HepG2 (cell line): ENCODE measurements around the gene ILKAP. TPM values are rescaled to one million over a fixed set of nuclear protein-coding genes. Genes with fewer than 3 reads are reported as not detected.

ENCODE experiments used
- ADNP ChIP-seq: sonication (generic); formaldehyde crosslinking; IDR thresholded peaks from 2 replicates; pipeline ENCODE4 v1.4.0; 2020; ENCODE audit warnings: missing genetic modification reagents
- ATRX ChIP-seq: sonication (generic); formaldehyde crosslinking; IDR thresholded peaks from 2 replicates; pipeline ENCODE4 v1.4.0; 2020; ENCODE audit warnings: missing genetic modification reagents, borderline replicate concordance
- BRD4 ChIP-seq: sonication (generic); formaldehyde crosslinking; IDR thresholded peaks from 2 replicates; pipeline ENCODE4 v1.4.0; 2020; ENCODE audit warnings: missing genetic modification reagents
- FOXP1 ChIP-seq, 2 experiments: fragments of 450-650 bp in 1 of 2; IDR thresholded peaks; 2 replicates each; pipeline ENCODE4 v1.6.1; 2017 to 2018; ENCODE audit warnings: antibody characterized with exemption in 1 of 2
- NCOA2 ChIP-seq: sonication (generic); formaldehyde crosslinking; IDR thresholded peaks from 2 replicates; pipeline ENCODE4 v1.8.0; 2022; ENCODE audit warnings: inconsistent platforms
- NRL ChIP-seq: sonication (generic); formaldehyde crosslinking; IDR thresholded peaks from 2 replicates; pipeline ENCODE4 v1.5.0; 2020; ENCODE audit warnings: missing genetic modification reagents, mild to moderate bottlenecking, moderate library complexity, borderline replicate concordance
- PAF1 ChIP-seq: IDR thresholded peaks from 2 replicates; pipeline ENCODE4 v1.6.1; 2016; ENCODE audit warnings: missing genetic modification reagents, missing compliant biosample characterization
- PHF20 ChIP-seq: sonication (generic); formaldehyde crosslinking; IDR thresholded peaks from 2 replicates; pipeline ENCODE4 v1.5.0; 2020; ENCODE audit warnings: mild to moderate bottlenecking, missing genetic modification reagents
- POGZ ChIP-seq: sonication (generic); formaldehyde crosslinking; IDR thresholded peaks from 2 replicates; pipeline ENCODE4 v1.4.0; 2020; ENCODE audit warnings: mild to moderate bottlenecking, missing genetic modification reagents
- PREB ChIP-seq: sonication (generic); formaldehyde crosslinking; IDR thresholded peaks from 2 replicates; pipeline ENCODE4 v1.4.0; 2020; ENCODE audit warnings: missing genetic modification reagents
- RBM22 ChIP-seq: fragments of 200-400 bp; formaldehyde crosslinking; optimal IDR thresholded peaks from 2 replicates; pipeline ENCODE3; 2017; ENCODE audit warnings: mild to moderate bottlenecking, low read length, moderate library complexity
- TEAD2 ChIP-seq: sonication (generic); formaldehyde crosslinking; IDR thresholded peaks from 2 replicates; pipeline ENCODE4 v1.9.0; 2021; ENCODE audit warnings: missing genetic modification reagents
- ZBTB21 ChIP-seq: sonication (generic); formaldehyde crosslinking; IDR thresholded peaks from 2 replicates; pipeline ENCODE4 v1.4.0; 2020; ENCODE audit warnings: missing genetic modification reagents
- ZBTB38 ChIP-seq: sonication (generic); formaldehyde crosslinking; IDR thresholded peaks from 2 replicates; pipeline ENCODE4 v1.5.1; 2020; ENCODE audit warnings: mild to moderate bottlenecking, missing genetic modification reagents
- ZBTB44 ChIP-seq: sonication (generic); formaldehyde crosslinking; IDR thresholded peaks from 2 replicates; pipeline ENCODE4 v1.4.0; 2020; ENCODE audit warnings: missing genetic modification reagents
- ZKSCAN1 ChIP-seq: fragments of 150-350 bp; IDR thresholded peaks from 2 replicates; pipeline ENCODE4 v1.6.1; 2014; ENCODE audit warnings: low read length
- ZNF253 ChIP-seq: sonication (generic); formaldehyde crosslinking; IDR thresholded peaks from 2 replicates; pipeline ENCODE4 v1.8.0; 2022; ENCODE audit warnings: mild to moderate bottlenecking, missing genetic modification reagents, borderline replicate concordance
- ZNF546 ChIP-seq: sonication (generic); formaldehyde crosslinking; conservative IDR thresholded peaks from 2 replicates; pipeline ENCODE4 v1.8.1; 2023; ENCODE audit warnings: mild to moderate bottlenecking, missing genetic modification reagents
- ZNF556 ChIP-seq: sonication (generic); formaldehyde crosslinking; IDR thresholded peaks from 2 replicates; pipeline ENCODE4 v1.4.0; 2020; ENCODE audit warnings: mild to moderate bottlenecking, missing genetic modification reagents, borderline replicate concordance
- ZNF558 ChIP-seq: sonication (generic); formaldehyde crosslinking; IDR thresholded peaks from 2 replicates; pipeline ENCODE4 v1.9.0; 2022; ENCODE audit warnings: mild to moderate bottlenecking, missing genetic modification reagents, borderline replicate concordance
- ZNF569 ChIP-seq: sonication (generic); formaldehyde crosslinking; IDR thresholded peaks from 2 replicates; pipeline ENCODE4 v1.5.0; 2020; ENCODE audit warnings: mild to moderate bottlenecking, missing genetic modification reagents, moderate library complexity, borderline replicate concordance
- polyA plus RNA-seq, 8 experiments: library from polyadenylated mRNA; depleted of rRNA in 3 of 8; stranded (reverse) in 7 of 8; unstranded in 1 of 8; fragments of >200 nt; fragmentation: Illumina TruSeq in 4 of 8; extraction: Trizol in 4 of 8; gene quantifications; 2 replicates each; pipeline versions ENCODE4 v1.2.1 to v1.2.3, GENCODE V29; 2011 to 2016; ENCODE audit warnings: low read depth in 4 of 8, missing spikeins in 1 of 8, mixed read lengths in 1 of 8; ENCODE audit not compliant: insufficient read depth in 1 of 8
- total RNA-seq, 5 experiments: library from RNA; depleted of rRNA; stranded (reverse); fragments of >200 nt; fragmentation: Illumina TruSeq; extraction: Trizol; gene quantifications; 2 replicates each; pipeline ENCODE4 v1.2.3, GENCODE V29; 2016; ENCODE audit warnings: low read depth in 1 of 5
- TF ChIP-seq, protein P1 (sequence below): sonication (generic); formaldehyde crosslinking; IDR thresholded peaks from 2 replicates; pipeline ENCODE4 v1.5.1; 2020; ENCODE audit warnings: mild to moderate bottlenecking, missing genetic modification reagents
- TF ChIP-seq, protein P2 (sequence below): sonication (generic); formaldehyde crosslinking; IDR thresholded peaks from 2 replicates; pipeline ENCODE4 v1.9.0; 2022; ENCODE audit warnings: missing genetic modification reagents, mild to moderate bottlenecking, borderline replicate concordance

The ILKAP gene
- total and polyA plus RNA-seq, 2 of the 13 experiments (the other 11 are each of a cell fraction or from before 2014, with no cell fraction given) = 29.6 to 33.1 TPM

GRCh38 chr2:238238766-238239542, 35.5 kb upstream of the ILKAP start (continued):
- TF ChIP-seq NCOA2 (CRISPR knock-in tag) = peak; percentile 84
- TF ChIP-seq FOXP1 (IDR thresholded peaks at IDR 0.05) = no peak
- no peak for TF ChIP-seq FOXP1 (CRISPR knock-in tag; IDR thresholded peaks at IDR 0.05)
- peak; percentile 95; the same call in 1 of the 2 replicates for TF ChIP-seq ATRX (CRISPR knock-in tag)
- peak; percentile 68 for TF ChIP-seq PHF20 (CRISPR knock-in tag)
- no peak for TF ChIP-seq ZNF569 (CRISPR knock-in tag)
- no peak for TF ChIP-seq RBM22
- no peak for TF ChIP-seq ZBTB21
- TF ChIP-seq, protein P1, sequence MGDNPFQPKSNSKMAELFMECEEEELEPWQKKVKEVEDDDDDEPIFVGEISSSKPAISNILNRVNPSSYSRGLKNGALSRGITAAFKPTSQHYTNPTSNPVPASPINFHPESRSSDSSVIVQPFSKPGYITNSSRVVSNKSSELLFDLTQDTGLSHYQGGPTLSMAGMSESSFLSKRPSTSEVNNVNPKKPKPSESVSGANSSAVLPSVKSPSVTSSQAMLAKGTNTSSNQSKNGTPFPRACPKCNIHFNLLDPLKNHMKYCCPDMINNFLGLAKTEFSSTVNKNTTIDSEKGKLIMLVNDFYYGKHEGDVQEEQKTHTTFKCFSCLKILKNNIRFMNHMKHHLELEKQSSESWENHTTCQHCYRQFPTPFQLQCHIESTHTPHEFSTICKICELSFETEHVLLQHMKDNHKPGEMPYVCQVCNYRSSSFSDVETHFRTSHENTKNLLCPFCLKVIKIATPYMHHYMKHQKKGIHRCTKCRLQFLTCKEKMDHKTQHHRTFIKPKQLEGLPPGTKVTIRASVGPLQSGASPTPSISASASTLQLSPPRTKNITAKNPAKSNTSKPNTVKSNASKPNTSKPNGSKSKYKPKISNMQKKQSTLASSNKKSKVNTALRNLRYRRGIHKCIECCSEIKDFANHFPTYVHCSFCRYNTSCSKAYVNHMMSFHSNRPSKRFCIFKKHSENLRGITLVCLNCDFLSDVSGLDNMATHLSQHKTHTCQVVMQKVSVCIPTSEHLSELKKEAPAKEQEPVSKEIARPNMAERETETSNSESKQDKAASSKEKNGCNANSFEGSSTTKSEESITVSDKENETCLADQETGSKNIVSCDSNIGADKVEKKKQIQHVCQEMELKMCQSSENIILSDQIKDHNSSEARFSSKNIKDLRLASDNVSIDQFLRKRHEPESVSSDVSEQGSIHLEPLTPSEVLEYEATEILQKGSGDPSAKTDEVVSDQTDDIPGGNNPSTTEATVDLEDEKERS (CRISPR knock-in tag) = 0 out of 2 replicates have a peak, but pooled peaks have one; percentile 48
- TF ChIP-seq ZKSCAN1 = no peak
- no peak for TF ChIP-seq ZNF556 (CRISPR knock-in tag)
- TF ChIP-seq PREB (CRISPR knock-in tag) = peak; percentile 99
- TF ChIP-seq ZNF253 (CRISPR knock-in tag) = peak; percentile 91
- TF ChIP-seq ADNP (CRISPR knock-in tag) = peak; percentile 71; the same call in 1 of the 2 replicates
- TF ChIP-seq ZBTB44 (CRISPR knock-in tag) = peak; percentile 98
- TF ChIP-seq ZNF546 (CRISPR knock-in tag) = peak; percentile 100
- peak; percentile 98; the same call in 1 of the 2 replicates for TF ChIP-seq ZNF558 (CRISPR knock-in tag)
- peak; percentile 100 for TF ChIP-seq NRL
- TF ChIP-seq BRD4 (CRISPR knock-in tag) = peak; percentile 82
- peak; percentile 99 for TF ChIP-seq TEAD2
- peak; percentile 99 for TF ChIP-seq ZBTB38 (CRISPR knock-in tag)
- no peak for TF ChIP-seq PAF1 (CRISPR knock-in tag)
- peak; percentile 42; the same call in 1 of the 2 replicates for TF ChIP-seq POGZ
- TF ChIP-seq, protein P2, sequence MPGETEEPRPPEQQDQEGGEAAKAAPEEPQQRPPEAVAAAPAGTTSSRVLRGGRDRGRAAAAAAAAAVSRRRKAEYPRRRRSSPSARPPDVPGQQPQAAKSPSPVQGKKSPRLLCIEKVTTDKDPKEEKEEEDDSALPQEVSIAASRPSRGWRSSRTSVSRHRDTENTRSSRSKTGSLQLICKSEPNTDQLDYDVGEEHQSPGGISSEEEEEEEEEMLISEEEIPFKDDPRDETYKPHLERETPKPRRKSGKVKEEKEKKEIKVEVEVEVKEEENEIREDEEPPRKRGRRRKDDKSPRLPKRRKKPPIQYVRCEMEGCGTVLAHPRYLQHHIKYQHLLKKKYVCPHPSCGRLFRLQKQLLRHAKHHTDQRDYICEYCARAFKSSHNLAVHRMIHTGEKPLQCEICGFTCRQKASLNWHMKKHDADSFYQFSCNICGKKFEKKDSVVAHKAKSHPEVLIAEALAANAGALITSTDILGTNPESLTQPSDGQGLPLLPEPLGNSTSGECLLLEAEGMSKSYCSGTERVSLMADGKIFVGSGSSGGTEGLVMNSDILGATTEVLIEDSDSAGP (CRISPR knock-in tag) = peak; percentile 87
